GM23248 (cell line): ENCODE data around the gene HOXA10. TPM values are rescaled to one million over a fixed set of nuclear protein-coding genes. Genes with fewer than 3 reads are reported as not detected.

Experiments used
- DNase-seq: peaks from one replicate; pipeline ENCODE4 v3.0.0-alpha.2; 2015
- H2AFZ ChIP-seq: fragments of 200-600 bp; sonication (generic); 2 replicates; pipeline ENCODE4 v1.6.1; 2016; ENCODE audit warnings: antibody characterized with exemption
- H3F3A ChIP-seq: fragments of 200-600 bp; sonication (generic); 2 replicates; pipeline ENCODE4 v1.6.1; 2016; ENCODE audit warnings: mild to moderate bottlenecking, antibody characterized with exemption, mixed run types; ENCODE audit not compliant: insufficient read depth
- H3K27ac ChIP-seq: fragments of 200-600 bp; sonication (generic); 2 replicates; pipeline ENCODE4 v1.5.1; 2016; ENCODE audit warnings: mild to moderate bottlenecking
- H3K27me3 ChIP-seq: fragments of 200-600 bp; sonication (generic); replicated peaks from 2 replicates; pipeline ENCODE4 v1.6.1; 2016; ENCODE audit warnings: mild to moderate bottlenecking; ENCODE audit not compliant: insufficient read depth
- H3K36me3 ChIP-seq: fragments of 200-600 bp; sonication (generic); 2 replicates; pipeline ENCODE4 v1.6.1; 2016; ENCODE audit warnings: low read depth, mild to moderate bottlenecking
- H3K4me1 ChIP-seq: fragments of 200-600 bp; sonication (generic); 2 replicates; pipeline ENCODE4 v1.6.1; 2016; ENCODE audit warnings: mild to moderate bottlenecking; ENCODE audit not compliant: insufficient read depth
- H3K4me2 ChIP-seq: fragments of 200-600 bp; sonication (generic); one replicate; pipeline ENCODE4 v1.6.1; 2016; ENCODE audit warnings: mild to moderate bottlenecking; ENCODE audit not compliant: unreplicated experiment
- H3K4me3 ChIP-seq: fragments of 200-600 bp; sonication (generic); 2 replicates; pipeline ENCODE4 v1.5.1; 2016; ENCODE audit warnings: mild to moderate bottlenecking
- H3K79me2 ChIP-seq: fragments of 200-600 bp; sonication (generic); 2 replicates; pipeline ENCODE4 v1.6.1; 2016; ENCODE audit warnings: mild to moderate bottlenecking; ENCODE audit not compliant: insufficient read depth
- H3K9ac ChIP-seq: fragments of 200-600 bp; sonication (generic); 2 replicates; pipeline ENCODE4 v1.6.1; 2016; ENCODE audit warnings: mild to moderate bottlenecking
- H3K9me2 ChIP-seq: fragments of 200-600 bp; sonication (generic); 2 replicates; pipeline ENCODE4 v1.6.1; 2016; ENCODE audit warnings: mixed run types, mild to moderate bottlenecking, moderate library complexity; ENCODE audit not compliant: insufficient read depth
- H3K9me3 ChIP-seq: fragments of 200-600 bp; sonication (generic); one replicate; pipeline ENCODE4 v1.6.1; 2017; ENCODE audit warnings: low read depth
- H4K20me1 ChIP-seq: fragments of 200-600 bp; sonication (generic); 2 replicates; pipeline ENCODE4 v1.6.0; 2016; ENCODE audit not compliant: insufficient read depth
- EZH2 ChIP-seq: fragments of 200-600 bp; sonication (generic); IDR thresholded peaks from 2 replicates; pipeline ENCODE4 v1.6.1; 2018; ENCODE audit warnings: antibody characterized with exemption, mild to moderate bottlenecking; ENCODE audit not compliant: insufficient read depth, poor library complexity, severe bottlenecking
- EZH2phosphoT487 ChIP-seq: fragments of 200-600 bp; sonication (generic); IDR thresholded peaks from 2 replicates; pipeline ENCODE4 v1.6.1; 2018; ENCODE audit warnings: antibody characterized with exemption, moderate library complexity, mild to moderate bottlenecking, low read depth; ENCODE audit not compliant: insufficient read depth
- WGBS, 2 experiments: methylation state at CpG; one replicate each; pipeline ENCODE4 v1.1.6; 2015 to 2017; ENCODE audit warnings: low lambda C conversion rate in 2 of 2, low coverage in 1 of 2; ENCODE audit errors: missing lambda C conversion rate in 2 of 2; 5-methylcytosine and 5-hydroxymethylcytosine counted together
- in situ Hi-C: fragments of 300-500 bp; cut with MboI; formaldehyde crosslinking; loops from 2 replicates; pipeline ENCODE4 v1.15.0; 2020
- polyA plus RNA-seq: library from polyadenylated mRNA; unstranded; fragments of >200 nt; fragmentation: Nextera tagmentation; extraction: Ambion mirVana; gene quantifications from 2 replicates; pipeline ENCODE4 v1.2.1, GENCODE V29; 2016
- total RNA-seq: library from RNA; depleted of rRNA; stranded (reverse); fragments of >200 nt; shearing (Covaris generic); gene quantifications from 2 replicates; pipeline ENCODE4 v1.2.3, GENCODE V29; 2014

HOXA10 gene
- total and polyA plus RNA-seq, 2 experiments from 2014 or later = 28.0 to 29.3 TPM

DNA sequence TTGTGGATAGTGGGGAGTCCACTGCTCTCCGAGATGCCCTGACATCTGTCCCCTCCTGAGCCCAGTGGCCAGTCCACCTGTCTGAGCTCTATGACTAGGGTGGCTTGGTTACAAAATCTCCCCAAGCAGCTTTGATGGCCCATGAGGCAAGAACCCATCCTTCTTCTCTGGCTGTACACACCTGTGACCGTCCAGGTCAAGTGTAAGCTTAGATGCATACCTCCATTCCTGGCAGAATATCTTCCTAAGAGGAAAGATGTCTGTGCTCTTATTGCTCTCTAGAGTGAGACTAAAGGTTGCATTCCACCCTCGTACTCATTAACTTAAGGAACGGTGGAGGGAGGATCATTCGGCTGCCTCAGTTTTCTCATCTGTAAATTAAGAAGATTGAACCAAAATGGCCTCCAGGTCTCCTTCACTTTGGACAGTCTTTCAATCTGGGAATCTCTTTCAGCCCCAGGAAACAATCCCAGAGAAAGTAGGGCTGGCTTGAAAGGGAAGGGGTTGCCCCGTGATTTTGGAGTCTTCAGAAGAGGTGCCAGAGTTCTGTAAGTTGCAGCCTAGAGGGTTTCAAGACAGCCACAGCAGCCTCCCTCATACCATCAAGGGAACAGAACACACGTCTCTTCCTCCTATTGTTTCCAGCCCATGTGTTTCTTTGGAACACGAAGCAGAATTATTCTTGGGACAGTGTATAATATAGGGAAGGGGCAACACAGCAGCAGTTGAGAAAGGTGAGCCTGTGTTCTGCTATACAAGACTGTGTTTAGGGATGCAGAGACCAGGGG, 49.0 kb downstream of the HOXA10 start:
- H3K4me1 ChIP-seq = no peaks in the 10 kb centered on the region
- H3K36me3 ChIP-seq = no peaks in the 10 kb centered on the region
- H4K20me1 ChIP-seq = no peaks in the 10 kb centered on the region
- peaks cover 18% of the 10 kb centered on the region for H3K79me2 ChIP-seq
- H3K4me3 ChIP-seq = no peak overlapping the region
- no peaks in the 10 kb centered on the region for H3F3A ChIP-seq
- no peaks in the 10 kb centered on the region for H3K9me3 ChIP-seq
- no peak overlapping the region for H3K27ac ChIP-seq
- H3K27me3 ChIP-seq = no peaks in the 10 kb centered on the region
- H3K4me2 ChIP-seq = no peak overlapping the region
- no peak overlapping the region for H2AFZ ChIP-seq
- DNase-seq = no peak
- WGBS, 2 experiments = 83% methylated on average over 8 of the region's 8 CpGs
- in situ Hi-C loops = no loop called here
- H3K9me2 ChIP-seq = no peaks in the 10 kb centered on the region
- H3K9ac ChIP-seq = no peak overlapping the region
- no peak for TF ChIP-seq EZH2
- TF ChIP-seq EZH2phosphoT487 = no peak

- H3K36me3 ChIP-seq = no peaks in the 10 kb centered on the region
- no peak overlapping the region for H3K27ac ChIP-seq
- H3F3A ChIP-seq = no peaks in the 10 kb centered on the region
- TF ChIP-seq EZH2phosphoT487 (no peak), EZH2 (no peak)
- H3K4me1 ChIP-seq = no peaks in the 10 kb centered on the region
- WGBS, 2 experiments = 89% methylated on average over 42 to 43 of the region's 43 CpGs
- no peaks in the 10 kb centered on the region for H4K20me1 ChIP-seq
- H3K9me3 ChIP-seq = no peaks in the 10 kb centered on the region
- no peaks in the 10 kb centered on the region for H3K27me3 ChIP-seq
- no peaks in the 10 kb centered on the region for H3K9me2 ChIP-seq
- H3K9ac ChIP-seq = no peak overlapping the region
- H2AFZ ChIP-seq = no peak overlapping the region
- peaks cover 11% of the 10 kb centered on the region for H3K79me2 ChIP-seq
- H3K4me3 ChIP-seq = no peak overlapping the region
- in situ Hi-C loops = no loop called here
- H3K4me2 ChIP-seq = no peak overlapping the region
- DNase-seq = no peak
Observed at GRCh38 chr7:27124096-27124901, 49.8 kb downstream of the HOXA10 start.

- TF ChIP-seq EZH2 (no peak), EZH2phosphoT487 (no peak)
- Histone ChIP-seq H3K4me3 (no peak overlapping the region), H3K9ac (no peak overlapping the region), H2AFZ (no peak overlapping the region), H3K27ac (no peak overlapping the region), H3K27me3 (no peaks in the 10 kb centered on the region), H3K9me3 (no peaks in the 10 kb centered on the region), H3K79me2 (peaks cover 10% of the 10 kb centered on the region), H3K36me3 (no peaks in the 10 kb centered on the region), H3F3A (no peaks in the 10 kb centered on the region), H4K20me1 (no peaks in the 10 kb centered on the region), H3K4me2 (no peak overlapping the region), H3K4me1 (no peaks in the 10 kb centered on the region), H3K9me2 (no peaks in the 10 kb centered on the region)
- in situ Hi-C loops = no loop called here
- no peak for DNase-seq
- 91 to 93% methylated on average over 22 to 26 of the region's 26 CpGs for WGBS, 2 experiments
Observed at GRCh38 chr7:27123477-27124053, 50.6 kb downstream of the HOXA10 start.

- Histone ChIP-seq H3K79me2 (peaks cover 8% of the 10 kb centered on the region), H3K27me3 (no peaks in the 10 kb centered on the region), H3K36me3 (no peaks in the 10 kb centered on the region), H2AFZ (no peak overlapping the region), H3K27ac (no peak overlapping the region), H3K9me3 (no peaks in the 10 kb centered on the region), H3K4me2 (no peak overlapping the region), H3K4me3 (no peak overlapping the region), H4K20me1 (no peaks in the 10 kb centered on the region), H3K4me1 (no peaks in the 10 kb centered on the region), H3K9ac (no peak overlapping the region), H3F3A (no peaks in the 10 kb centered on the region), H3K9me2 (no peaks in the 10 kb centered on the region)
- WGBS, 2 experiments = 89% methylated on average over 14 of the region's 14 CpGs
- in situ Hi-C loops = no loop called here
- no peak for DNase-seq
- TF ChIP-seq EZH2 (no peak), EZH2phosphoT487 (no peak)
Observed at GRCh38 chr7:27123007-27123476, 51.1 kb downstream of the HOXA10 start.
